H1 (cell line): ENCODE data around the gene SNAP47. TPM values are rescaled to one million over a fixed set of nuclear protein-coding genes. Genes with fewer than 3 reads are reported as not detected.

Experiments used
- CTCF ChIA-PET: fragments of 300-600 bp; sonication (Branson Sonifier 250); formaldehyde crosslinking; loops from one replicate; lab custom pipeline; 2021; ENCODE audit not compliant: partially characterized antibody; lab: Charles Lee
- POLR2A ChIA-PET: fragments of 300-600 bp; sonication (Branson Sonifier 250); formaldehyde crosslinking; loops from one replicate; lab custom pipeline; 2021; ENCODE audit warnings: inconsistent platforms; ENCODE audit not compliant: partially characterized antibody; lab: Charles Lee
- DNase-seq, 2 experiments: peaks; one replicate each; pipeline versions ENCODE4 v3.0.0 to v3.0.0-alpha.2; 2010 to 2022; ENCODE audit warnings: low spot score in 2 of 2, low read depth in 1 of 2, mixed read lengths in 1 of 2
- FAIRE-seq: peaks from 2 replicates; lab custom pipeline; 2011; peaks lifted over from hg19 to GRCh38; lab: Jason Lieb, UNC
- H2AFZ ChIP-seq: 2 replicates; pipeline ENCODE4 v1.8.1; 2012; ENCODE audit warnings: low read length, inconsistent platforms
- H2AK5ac ChIP-seq: 2 replicates; pipeline ENCODE4 v1.6.1; 2013; ENCODE audit warnings: low read depth, low read length
- H2BK120ac ChIP-seq: replicated peaks from 2 replicates; pipeline ENCODE3; 2013; ENCODE audit warnings: low read depth, low read length, inconsistent platforms
- H2BK12ac ChIP-seq: 2 replicates; pipeline ENCODE4 v1.6.1; 2013; ENCODE audit warnings: low read depth, low read length
- H2BK15ac ChIP-seq: 2 replicates; pipeline ENCODE4 v1.6.1; 2013; ENCODE audit warnings: low read length
- H2BK20ac ChIP-seq: 2 replicates; pipeline ENCODE4 v1.6.1; 2013; ENCODE audit warnings: low read length
- H2BK5ac ChIP-seq: 2 replicates; pipeline ENCODE4 v1.6.1; 2013; ENCODE audit warnings: low read depth, low read length
- H3K14ac ChIP-seq: 2 replicates; pipeline ENCODE4 v1.6.1; 2013; ENCODE audit warnings: inconsistent platforms; ENCODE audit not compliant: insufficient read length
- H3K18ac ChIP-seq: 2 replicates; pipeline ENCODE4 v1.6.1; 2013; ENCODE audit warnings: low read length; ENCODE audit errors: extremely low read depth
- H3K23ac ChIP-seq: 2 replicates; pipeline ENCODE4 v1.6.1; 2013; ENCODE audit warnings: inconsistent platforms; ENCODE audit not compliant: insufficient read length
- H3K23me2 ChIP-seq: 2 replicates; pipeline ENCODE4 v1.6.1; 2013; ENCODE audit warnings: low read depth, low read length
- H3K27ac ChIP-seq: 2 replicates; pipeline ENCODE4 v1.6.1; 2011; ENCODE audit warnings: low read depth, low read length, inconsistent platforms
- H3K27me3 ChIP-seq, 4 experiments: replicated peaks in 1 of 4; 1 replicate in 1 of 4; 2 replicates in 3 of 4; pipeline versions ENCODE4 v1.6.1 to v1.8.1; 2011 to 2013; ENCODE audit warnings: low read length in 3 of 4, mild to moderate bottlenecking in 3 of 4, inconsistent platforms in 2 of 4, mixed read lengths in 2 of 4, moderate library complexity in 1 of 4; ENCODE audit not compliant: control insufficient read depth in 3 of 4, insufficient read depth in 3 of 4; ENCODE audit errors: extremely low read depth in 1 of 4
- H3K36me3 ChIP-seq, 4 experiments: 2 replicates each; pipeline versions ENCODE4 v1.6.1 to v1.8.1; 2011 to 2013; ENCODE audit warnings: mild to moderate bottlenecking in 4 of 4, low read length in 3 of 4, moderate library complexity in 2 of 4, control low read depth in 1 of 4, inconsistent platforms in 1 of 4; ENCODE audit not compliant: insufficient read depth in 4 of 4, control insufficient read depth in 2 of 4
- H3K4ac ChIP-seq: replicated peaks from 2 replicates; pipeline ENCODE3; 2013; ENCODE audit warnings: low read length, low read depth, mixed read lengths, inconsistent platforms; ENCODE audit not compliant: insufficient read length
- H3K4me1 ChIP-seq, 4 experiments: replicated peaks in 1 of 4; 1 replicate in 1 of 4; 2 replicates in 3 of 4; pipeline versions ENCODE4 v1.6.1 to v1.8.1; 2011 to 2013; ENCODE audit warnings: low read length in 3 of 4, inconsistent platforms in 2 of 4, mixed read lengths in 1 of 4; ENCODE audit not compliant: insufficient read depth in 4 of 4, control insufficient read depth in 3 of 4
- H3K4me2 ChIP-seq, 2 experiments: 2 replicates each; pipeline versions ENCODE4 v1.6.1 to v1.8.1; 2011 to 2013; ENCODE audit warnings: low read depth in 2 of 2, low read length in 2 of 2, control low read depth in 1 of 2, inconsistent platforms in 1 of 2, mild to moderate bottlenecking in 1 of 2; ENCODE audit not compliant: insufficient read depth in 1 of 2
- H3K4me3 ChIP-seq, 4 experiments: fragments of 200-600, 300-600 bp in 1 of 4; sonication (generic), shearing (Covaris generic), sonication (Bioruptor Twin) in 1 of 4; 2 replicates each; pipeline versions ENCODE4 v1.5.1 to v1.8.1; 2011 to 2016; ENCODE audit warnings: low read length in 4 of 4, low read depth in 3 of 4, control low read depth in 2 of 4, inconsistent platforms in 2 of 4, mild to moderate bottlenecking in 2 of 4, mixed read lengths in 1 of 4, moderate library complexity in 1 of 4; ENCODE audit not compliant: insufficient read depth in 2 of 4; ENCODE audit errors: extremely low read depth in 1 of 4
- H3K56ac ChIP-seq: replicated peaks from 2 replicates; pipeline ENCODE3; 2013; ENCODE audit warnings: low read depth, mild to moderate bottlenecking, mixed read lengths, low read length, inconsistent platforms; ENCODE audit not compliant: insufficient read length
- H3K79me1 ChIP-seq: 2 replicates; pipeline ENCODE4 v1.6.1; 2013; ENCODE audit warnings: low read depth, low read length, control low read depth
- H3K79me2 ChIP-seq, 2 experiments: 2 replicates each; pipeline versions ENCODE4 v1.6.1 to v1.8.1; 2012 to 2013; ENCODE audit warnings: low read length in 2 of 2, mild to moderate bottlenecking in 2 of 2, inconsistent platforms in 1 of 2; ENCODE audit not compliant: insufficient read depth in 2 of 2, control insufficient read depth in 1 of 2
- H3K9ac ChIP-seq, 4 experiments: replicated peaks in 1 of 4; 1 replicate in 1 of 4; 2 replicates in 3 of 4; pipeline versions ENCODE4 v1.6.1 to v1.8.1; 2011 to 2013; ENCODE audit warnings: low read depth in 3 of 4, low read length in 3 of 4, control low read depth in 2 of 4, mild to moderate bottlenecking in 2 of 4, moderate library complexity in 2 of 4, inconsistent platforms in 1 of 4; ENCODE audit errors: extremely low read depth in 1 of 4
- H3K9me3 ChIP-seq, 2 experiments: 2 replicates each; pipeline versions ENCODE4 v1.6.1 to v1.8.1; 2012 to 2013; ENCODE audit warnings: mild to moderate bottlenecking in 2 of 2, moderate library complexity in 2 of 2, control low read depth in 1 of 2, inconsistent platforms in 1 of 2, low read depth in 1 of 2, low read length in 1 of 2, mixed read lengths in 1 of 2; ENCODE audit not compliant: insufficient read depth in 2 of 2
- H4K20me1 ChIP-seq, 2 experiments: replicated peaks in 1 of 2; 2 replicates each; pipeline versions ENCODE3 to v1.8.1; 2011 to 2013; ENCODE audit warnings: inconsistent platforms in 2 of 2, low read length in 2 of 2, mild to moderate bottlenecking in 1 of 2; ENCODE audit not compliant: insufficient read depth in 2 of 2, control insufficient read depth in 1 of 2
- H4K5ac ChIP-seq: 2 replicates; pipeline ENCODE4 v1.6.1; 2013; ENCODE audit warnings: low read length, low read depth, mixed read lengths, inconsistent platforms; ENCODE audit not compliant: insufficient read length
- H4K8ac ChIP-seq: 2 replicates; pipeline ENCODE4 v1.8.0; 2013; ENCODE audit warnings: mild to moderate bottlenecking, moderate library complexity, low read length, inconsistent platforms; ENCODE audit not compliant: insufficient read depth; ENCODE audit errors: extremely low read depth
- H4K91ac ChIP-seq: replicated peaks from 2 replicates; pipeline ENCODE3; 2013; ENCODE audit warnings: low read length, mixed read lengths, inconsistent platforms; ENCODE audit not compliant: insufficient read length
- ASH2L ChIP-seq: fragments of 200-600, 300-600 bp; sonication (generic); IDR thresholded peaks from one replicate; pipeline ENCODE4 v1.7.1; 2017; ENCODE audit warnings: low read length
- EZH2 ChIP-seq: fragments of 200-600 bp; sonication (generic); IDR thresholded peaks from 2 replicates; pipeline ENCODE4 v1.7.1; 2012; ENCODE audit warnings: low read depth, mild to moderate bottlenecking, moderate library complexity, low read length, inconsistent platforms; ENCODE audit not compliant: severe bottlenecking
- POLR2A ChIP-seq, 2 experiments: IDR thresholded peaks; 1 replicate in 1 of 2; 2 replicates in 1 of 2; pipeline ENCODE4 v1.6.1; 2011; ENCODE audit warnings: low read depth in 2 of 2, low read length in 2 of 2, mild to moderate bottlenecking in 2 of 2; ENCODE audit errors: control extremely low read depth in 1 of 2
- RAD21 ChIP-seq, 2 experiments: IDR thresholded peaks in 1 of 2; conservative IDR thresholded peaks in 1 of 2; 2 replicates each; pipeline ENCODE4 v1.6.1; 2011; ENCODE audit warnings: low read depth in 2 of 2, low read length in 2 of 2, improper control_type of control experiment in 1 of 2, inconsistent platforms in 1 of 2, mild to moderate bottlenecking in 1 of 2, moderate library complexity in 1 of 2
- RNF2 ChIP-seq: fragments of 200-900, 300-1000 bp; sonication (generic); IDR thresholded peaks from 2 replicates; pipeline ENCODE4 v1.7.1; 2016; ENCODE audit warnings: borderline replicate concordance, low read depth, mild to moderate bottlenecking, antibody characterized with exemption, low read length; ENCODE audit not compliant: poor library complexity, severe bottlenecking; ENCODE audit errors: missing control alignments
- TBP ChIP-seq: IDR thresholded peaks from 2 replicates; pipeline ENCODE4 v1.6.1; 2011; ENCODE audit warnings: low read depth, low read length, improper control_type of control experiment
- WGBS, 2 experiments: shearing (Covaris generic) in 1 of 2; methylation state at CpG; one replicate each; pipeline versions ENCODE4 v1.1.6 to v1.1.7; 2013 to 2015; ENCODE audit warnings: low lambda C conversion rate in 2 of 2, mixed read lengths in 2 of 2, inconsistent platforms in 1 of 2, low coverage in 1 of 2, missing lambda C conversion rate in 1 of 2; ENCODE audit not compliant: insufficient replicate concordance in 2 of 2, insufficient coverage in 1 of 2, insufficient read length in 1 of 2; ENCODE audit errors: extremely low coverage in 1 of 2, missing lambda C conversion rate in 1 of 2; 5-methylcytosine and 5-hydroxymethylcytosine counted together
- polyA plus RNA-seq, 7 experiments: library from polyadenylated mRNA; depleted of rRNA in 3 of 7; stranded (reverse) in 5 of 7; unstranded in 2 of 7; fragments of >200 nt in 5 of 7; fragments of 200-250 nt in 2 of 7; gene quantifications; 1 replicate in 5 of 7; 2 replicates in 1 of 7; 4 replicates in 1 of 7; pipeline versions ENCODE4 v1.2.1 to v1.2.3, GENCODE V29; 2011 to 2013; ENCODE audit warnings: missing spikeins in 2 of 7, mixed read lengths in 2 of 7
- total RNA-seq: library from RNA; stranded (reverse); fragmentation: NEBNext Ultra II Directional; extraction: Animal tissue kit (Norgen Biotek cat#: 25700); gene quantifications from 2 replicates; pipeline ENCODE4 v1.2.1, GENCODE V29; 2021
- TF ChIP-seq, protein P1 (sequence below): IDR thresholded peaks from 2 replicates; pipeline ENCODE4 v1.6.1; 2011; ENCODE audit warnings: low read depth, mild to moderate bottlenecking, low read length; ENCODE audit not compliant: insufficient read depth

The SNAP47 gene
- total and polyA plus RNA-seq, 2 of the 8 experiments (the other 6 are each of a cell fraction or from before 2014, with no cell fraction given), result 37.6 to 42.2 TPM

- no peak overlapping the region for H3K23ac ChIP-seq
- no peaks in the 10 kb centered on the region for H3K27me3 ChIP-seq
- H3K4me2 ChIP-seq, result no peak overlapping the region
- no peak overlapping the region for H3K4ac ChIP-seq
- 91% methylated on average over 12 of the region's 12 CpGs; no CpG with 5 or more reads in 1 of the 2 experiments for WGBS, 2 experiments
- H2BK120ac ChIP-seq, result no peak overlapping the region
- no peak overlapping the region for H3K27ac ChIP-seq
- CTCF ChIA-PET, result interaction anchor here (0.8 to 2.6 kb wide), 4 partner anchors 12 to 265 kb away, joined by 3 to 6 read pairs (median 4); no protein-coding TSS in a partner anchor
- H4K5ac ChIP-seq, result no peak overlapping the region
- H3K18ac ChIP-seq, result no peak overlapping the region
- H2BK15ac ChIP-seq, result no peak overlapping the region
- no peak overlapping the region for H3K9ac ChIP-seq
- no peak overlapping the region for H3K14ac ChIP-seq
- FAIRE-seq (no peak), DNase-seq (no peak)
- no peak overlapping the region for H2BK20ac ChIP-seq
- no peak overlapping the region for H3K56ac ChIP-seq
- no peak overlapping the region; the same call in 1 of the 2 replicates for H2BK5ac ChIP-seq
- no peak overlapping the region for H2BK12ac ChIP-seq
- H3K36me3 ChIP-seq, result peaks cover 0 to 7% (median 3%) of the 10 kb centered on the region in 4 experiments; a peak in 6 of 8 replicates
- H3K9me3 ChIP-seq, result no peaks in the 10 kb centered on the region
- H2AK5ac ChIP-seq, result no peak overlapping the region
- peaks cover 4 to 80% of the 10 kb centered on the region in 2 experiments; a peak in 3 of 4 replicates for H3K79me2 ChIP-seq
- H3K23me2 ChIP-seq, result no peaks in the 10 kb centered on the region
- H2AFZ ChIP-seq, result no peak overlapping the region
- TF ChIP-seq ASH2L (no peak), TBP (no peak), RAD21 (IDR thresholded peaks at IDR 0.05 in 1 of 2, conservative IDR thresholded peaks at IDR 0.05 in 1 of 2; ENCODE audit: low read depth in 2 of 2, low read length in 2 of 2) (no peak), RNF2 (no peak), POLR2A (IDR thresholded peaks at IDR 0.05; ENCODE audit: control extremely low read depth in 1 of 2, low read depth in 2 of 2, low read length in 2 of 2) (no peak), EZH2 (no peak)
- TF ChIP-seq, protein P1, sequence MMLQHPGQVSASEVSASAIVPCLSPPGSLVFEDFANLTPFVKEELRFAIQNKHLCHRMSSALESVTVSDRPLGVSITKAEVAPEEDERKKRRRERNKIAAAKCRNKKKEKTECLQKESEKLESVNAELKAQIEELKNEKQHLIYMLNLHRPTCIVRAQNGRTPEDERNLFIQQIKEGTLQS, result no peak
- H3K79me1 ChIP-seq, result peaks cover 25% of the 10 kb centered on the region
- no peak overlapping the region for H4K91ac ChIP-seq
- POLR2A ChIA-PET, result no interaction called here
- peak overlapping the region; percentile 18; the same call in 1 of the 2 replicates for H4K8ac ChIP-seq
- H4K20me1 ChIP-seq, result peaks cover 18 to 46% of the 10 kb centered on the region in 2 experiments
- H3K4me3 ChIP-seq, result no peak overlapping the region
- H3K4me1 ChIP-seq, result 0 out of 7 replicates have a peak, but pooled peaks cover 0 to under 1% (median 0%) of the 10 kb centered on the region in 4 experiments
Measured at GRCh38 chr1:227745568-227746265, 10.5 kb downstream of the SNAP47 start.
